Ascending aorta (tissue), 2 donors: ENCODE data around the gene SSU72. TPM values are rescaled to one million over a fixed set of nuclear protein-coding genes. Genes with fewer than 3 reads are reported as not detected.

Experiments used
- DNase-seq, 2 donors: peaks; one replicate each; pipeline ENCODE4 v3.0.0-alpha.2; 2019; ENCODE audit warnings: low spot score in 2 of 2
- H3K27ac ChIP-seq, 2 donors: fragments of 200-600 bp; sonication (generic); one replicate each; pipeline ENCODE4 v1.5.1; 2016 to 2017; ENCODE audit warnings: mild to moderate bottlenecking in 1 of 2
- H3K27me3 ChIP-seq: fragments of 200-600 bp; sonication (generic); one replicate; pipeline ENCODE4 v1.5.1; 2017
- H3K36me3 ChIP-seq, 2 donors: fragments of 200-600 bp; sonication (generic); one replicate each; pipeline ENCODE4 v1.5.1; 2016
- H3K4me1 ChIP-seq, 2 donors: fragments of 200-600 bp; sonication (generic); one replicate each; pipeline ENCODE4 v1.5.1; 2016 to 2017; ENCODE audit warnings: mild to moderate bottlenecking in 1 of 2
- H3K4me3 ChIP-seq, 2 donors: fragments of 200-600 bp; sonication (generic); one replicate each; pipeline ENCODE4 v1.5.1; 2016 to 2017; ENCODE audit warnings: mild to moderate bottlenecking in 1 of 2
- H3K9me3 ChIP-seq, 2 donors: fragments of 200-600 bp; sonication (generic); one replicate each; pipeline ENCODE4 v1.5.1; 2016
- CTCF ChIP-seq, 3 experiments: fragments of 200-600 bp in 2 of 3; fragments of 450-650 bp in 1 of 3; sonication (generic) in 2 of 3; IDR thresholded peaks; one replicate each; pipeline ENCODE4 v1.5.1; 2016 to 2019; ENCODE audit warnings: antibody characterized with exemption in 3 of 3, mild to moderate bottlenecking in 1 of 3, moderate library complexity in 1 of 3
- intact Hi-C: fragments of 100-400 bp; cut with DNase I; formaldehyde crosslinking; loops from one replicate; pipeline ENCODE4 v1.15.1; 2023
- total RNA-seq: library from RNA; depleted of rRNA; stranded (reverse); fragments of >200 nt; gene quantifications from one replicate; pipeline ENCODE4 v1.1.0, GENCODE V29; 2016

Gene SSU72
- total RNA-seq, 1 donor from 2014 or later = 50.1 TPM

- Histone ChIP-seq H3K9me3 (no peaks in the 10 kb centered on the region), H3K27me3 (no peaks in the 10 kb centered on the region), H3K27ac (no peak overlapping the region), H3K4me3 (no peak overlapping the region), H3K4me1 (no peaks in the 10 kb centered on the region), H3K36me3 (peaks cover 3 to 14% of the 10 kb centered on the region in 2 donors)
- intact Hi-C loops = no loop called here
- DNase-seq = no peak
- no peak for TF ChIP-seq CTCF (IDR thresholded peaks at IDR 0.05)
Observed at GRCh38 chr1:1545946-1546737, 28.5 kb downstream of the SSU72 start.

GRCh38 chr1:1544544-1544943, 30.1 kb downstream of the SSU72 start:
- H3K27ac ChIP-seq = no peak overlapping the region
- peaks cover under 1 to 7% of the 10 kb centered on the region in 2 donors for H3K4me1 ChIP-seq
- H3K9me3 ChIP-seq = no peaks in the 10 kb centered on the region
- no peak overlapping the region for H3K4me3 ChIP-seq
- peaks cover 3 to 14% of the 10 kb centered on the region in 2 donors for H3K36me3 ChIP-seq
- intact Hi-C loops = no loop called here
- no peak for TF ChIP-seq CTCF (IDR thresholded peaks at IDR 0.05)
- DNase-seq = no peak
- H3K27me3 ChIP-seq = no peaks in the 10 kb centered on the region

GRCh38 chr1:1543706-1544099, 31.0 kb downstream of the SSU72 start:
- intact Hi-C loops = no loop called here
- no peaks in the 10 kb centered on the region for H3K9me3 ChIP-seq
- DNase-seq = no peak
- H3K36me3 ChIP-seq = peaks cover 3 to 14% of the 10 kb centered on the region in 2 donors
- H3K4me3 ChIP-seq = no peak overlapping the region
- H3K27ac ChIP-seq = no peak overlapping the region
- peaks cover 3 to 14% of the 10 kb centered on the region in 2 donors for H3K4me1 ChIP-seq
- no peaks in the 10 kb centered on the region for H3K27me3 ChIP-seq
- no peak for TF ChIP-seq CTCF (IDR thresholded peaks at IDR 0.05)

- DNase-seq = no peak
- no peak for TF ChIP-seq CTCF (IDR thresholded peaks at IDR 0.05)
- H3K36me3 ChIP-seq = peaks cover 3 to 14% of the 10 kb centered on the region in 2 donors
Observed at GRCh38 chr1:1542766-1543705, 31.6 kb downstream of the SSU72 start.

GRCh38 chr1:1541956-1542765, 32.5 kb downstream of the SSU72 start:
- H3K36me3 ChIP-seq = peaks cover 3 to 14% of the 10 kb centered on the region in 2 donors
- H3K4me1 ChIP-seq = peaks cover 3 to 14% of the 10 kb centered on the region in 2 donors
- intact Hi-C loops = no loop called here
- no peak for DNase-seq
- H3K27ac ChIP-seq = no peak overlapping the region
- H3K9me3 ChIP-seq = no peaks in the 10 kb centered on the region
- TF ChIP-seq CTCF (IDR thresholded peaks at IDR 0.05) = no peak
- no peak overlapping the region for H3K4me3 ChIP-seq
- no peaks in the 10 kb centered on the region for H3K27me3 ChIP-seq

More at GRCh38 chr1:1542766-1543705, 31.6 kb downstream of the SSU72 start:
- no peak overlapping the region for H3K4me3 ChIP-seq
- no peaks in the 10 kb centered on the region for H3K9me3 ChIP-seq
- no peak overlapping the region for H3K27ac ChIP-seq
- H3K27me3 ChIP-seq = no peaks in the 10 kb centered on the region
- peaks cover 3 to 14% of the 10 kb centered on the region in 2 donors for H3K4me1 ChIP-seq
- intact Hi-C loops = no loop called here
